HG03565 (cell line): ENCODE measurements around the gene ANKRD22.
"Not testable (repeated sequence)": the region's sequence is repeated elsewhere in the genome, so short reads cannot be mapped to it uniquely, and the experiment has no call there.

Experiments used
- ATAC-seq: cut with Tn5 transposase; IDR thresholded peaks from one replicate; pipeline ENCODE4 v1.9.1; 2021; ENCODE audit warnings: mild to moderate bottlenecking, moderate library complexity; ENCODE audit not compliant: unreplicated experiment

ANKRD22 gene

GRCh38 chr10:88851706-88852105 is at the start of gene ANKRD22:
TSS of gene ANKRD22 (minus strand) at chr10:88851844. CDS start at chr10:88851607, 237 bp downstream.
- ATAC-seq: no peak

- ATAC-seq: no peak
Measured at GRCh38 chr10:88899886-88900285, 48.2 kb upstream of the ANKRD22 start.

GRCh38 chr10:88898727-88899126 is 47.1 kb upstream of the ANKRD22 start:
- ATAC-seq: no peak

GRCh38 chr10:88896994-88897853 is 45.6 kb upstream of the ANKRD22 start:
- ATAC-seq: no peak

GRCh38 chr10:88896372-88896993 is 44.8 kb upstream of the ANKRD22 start:
- ATAC-seq: no peak

GRCh38 chr10:88895250-88895649 is 43.6 kb upstream of the ANKRD22 start:
- no peak for ATAC-seq

- no peak for ATAC-seq
Measured at GRCh38 chr10:88893611-88894010, 42.0 kb upstream of the ANKRD22 start.

GRCh38 chr10:88892222-88892967 is 40.8 kb upstream of the ANKRD22 start:
- ATAC-seq: no peak

- ATAC-seq: no peak
Measured at GRCh38 chr10:88890681-88891381, 39.2 kb upstream of the ANKRD22 start.

GRCh38 chr10:88889559-88890337 is 38.1 kb upstream of the ANKRD22 start:
- ATAC-seq: peak; percentile 47

- no peak for ATAC-seq
Measured at GRCh38 chr10:88888810-88889445, 37.3 kb upstream of the ANKRD22 start.

- peak; percentile 39 for ATAC-seq
Measured at GRCh38 chr10:88886557-88886956, 34.9 kb upstream of the ANKRD22 start.

- ATAC-seq: no peak
Measured at GRCh38 chr10:88883448-88883809, 31.8 kb upstream of the ANKRD22 start.

- ATAC-seq: not testable (repeated sequence)
Measured at GRCh38 chr10:88882646-88883447, 31.2 kb upstream of the ANKRD22 start.

GRCh38 chr10:88881922-88882645 is 30.4 kb upstream of the ANKRD22 start:
- no peak for ATAC-seq

- no peak for ATAC-seq
Measured at GRCh38 chr10:88881320-88881719, 29.7 kb upstream of the ANKRD22 start.

- ATAC-seq: peak; percentile 51
Measured at GRCh38 chr10:88880282-88881076, 28.8 kb upstream of the ANKRD22 start.
